ENCODE measurements around the gene RUSC2.

DNA sequence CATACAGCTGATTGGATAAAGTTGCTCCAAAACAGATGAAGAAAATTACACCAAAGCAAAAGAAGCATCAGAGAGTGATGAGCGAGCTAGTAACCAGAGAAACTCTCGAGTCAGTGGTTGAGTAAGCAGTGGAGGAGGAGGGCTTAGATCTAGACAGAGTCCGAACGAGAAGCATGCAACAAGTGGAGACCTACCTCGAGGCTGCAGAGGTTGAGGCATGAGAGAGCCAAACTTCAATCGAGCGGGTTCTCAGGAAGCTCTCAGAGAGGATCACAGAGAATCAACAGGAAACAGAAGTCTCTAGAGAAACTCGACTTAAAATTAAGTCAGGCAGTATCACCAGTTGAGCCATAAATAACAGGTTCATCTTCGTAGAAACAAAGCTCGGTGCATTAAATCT, 6.1 kb downstream of the RUSC2 start:
- no peak for TF ChIP-seq EZH2 (IDR thresholded peaks at IDR 0.05; ENCODE audit: borderline replicate concordance, insufficient read depth, low read depth, low read length, poor library complexity, severe bottlenecking)
- TF ChIP-seq, protein P1, sequence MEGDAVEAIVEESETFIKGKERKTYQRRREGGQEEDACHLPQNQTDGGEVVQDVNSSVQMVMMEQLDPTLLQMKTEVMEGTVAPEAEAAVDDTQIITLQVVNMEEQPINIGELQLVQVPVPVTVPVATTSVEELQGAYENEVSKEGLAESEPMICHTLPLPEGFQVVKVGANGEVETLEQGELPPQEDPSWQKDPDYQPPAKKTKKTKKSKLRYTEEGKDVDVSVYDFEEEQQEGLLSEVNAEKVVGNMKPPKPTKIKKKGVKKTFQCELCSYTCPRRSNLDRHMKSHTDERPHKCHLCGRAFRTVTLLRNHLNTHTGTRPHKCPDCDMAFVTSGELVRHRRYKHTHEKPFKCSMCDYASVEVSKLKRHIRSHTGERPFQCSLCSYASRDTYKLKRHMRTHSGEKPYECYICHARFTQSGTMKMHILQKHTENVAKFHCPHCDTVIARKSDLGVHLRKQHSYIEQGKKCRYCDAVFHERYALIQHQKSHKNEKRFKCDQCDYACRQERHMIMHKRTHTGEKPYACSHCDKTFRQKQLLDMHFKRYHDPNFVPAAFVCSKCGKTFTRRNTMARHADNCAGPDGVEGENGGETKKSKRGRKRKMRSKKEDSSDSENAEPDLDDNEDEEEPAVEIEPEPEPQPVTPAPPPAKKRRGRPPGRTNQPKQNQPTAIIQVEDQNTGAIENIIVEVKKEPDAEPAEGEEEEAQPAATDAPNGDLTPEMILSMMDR (IDR thresholded peaks at IDR 0.05), result no peak

Data from B cell (primary cell).